IPS-15b (cell line): Measurements from ENCODE around the gene OR6K2.
"Not testable (repeated sequence)": the region's sequence is repeated elsewhere in the genome, so short reads cannot be mapped to it uniquely, and the experiment has no call there.

Experiments used
- H3K27me3 ChIP-seq: one replicate; pipeline ENCODE4 v1.6.1; 2013; ENCODE audit warnings: low read length; ENCODE audit not compliant: control insufficient read depth, insufficient read depth
- H3K36me3 ChIP-seq: one replicate; pipeline ENCODE4 v1.6.1; 2013; ENCODE audit warnings: low read length; ENCODE audit not compliant: control insufficient read depth, insufficient read depth
- H3K4me1 ChIP-seq: one replicate; pipeline ENCODE4 v1.6.1; 2013; ENCODE audit warnings: mild to moderate bottlenecking, low read length; ENCODE audit not compliant: control insufficient read depth, insufficient read depth
- H3K4me3 ChIP-seq: one replicate; pipeline ENCODE4 v1.5.1; 2013; ENCODE audit warnings: low read depth, low read length
- H3K9ac ChIP-seq: one replicate; pipeline ENCODE4 v1.6.1; 2013; ENCODE audit warnings: low read depth, mild to moderate bottlenecking, low read length
- H3K9me3 ChIP-seq: one replicate; pipeline ENCODE4 v1.6.1; 2013; ENCODE audit warnings: mild to moderate bottlenecking, low read length; ENCODE audit not compliant: control insufficient read depth, insufficient read depth

OR6K2 gene

GRCh38 chr1:158711098-158711497 lies 10.6 kb upstream of the OR6K2 start:
- H3K27me3 ChIP-seq = no peaks in the 10 kb centered on the region
- H3K4me3 ChIP-seq = no peak overlapping the region
- no peak overlapping the region for H3K9ac ChIP-seq
- no peaks in the 10 kb centered on the region for H3K9me3 ChIP-seq
- no peaks in the 10 kb centered on the region for H3K4me1 ChIP-seq
- H3K36me3 ChIP-seq = no peaks in the 10 kb centered on the region

GRCh38 chr1:158706096-158706495 lies 5.6 kb upstream of the OR6K2 start:
- H3K9me3 ChIP-seq = no peaks in the 10 kb centered on the region
- H3K9ac ChIP-seq = no peak overlapping the region
- H3K4me1 ChIP-seq = no peaks in the 10 kb centered on the region
- no peak overlapping the region for H3K4me3 ChIP-seq
- no peaks in the 10 kb centered on the region for H3K36me3 ChIP-seq
- H3K27me3 ChIP-seq = no peaks in the 10 kb centered on the region

- Histone ChIP-seq H3K27me3 (no peaks in the 10 kb centered on the region), H3K4me3 (no peak overlapping the region), H3K9me3 (no peaks in the 10 kb centered on the region), H3K4me1 (no peaks in the 10 kb centered on the region), H3K36me3 (no peaks in the 10 kb centered on the region), H3K9ac (no peak overlapping the region)
Measured at GRCh38 chr1:158694596-158694995, 5.9 kb downstream of the OR6K2 start.

- Histone ChIP-seq H3K27me3 (no peaks in the 10 kb centered on the region), H3K4me3 (no peak overlapping the region), H3K9me3 (no peaks in the 10 kb centered on the region), H3K36me3 (no peaks in the 10 kb centered on the region), H3K4me1 (no peaks in the 10 kb centered on the region), H3K9ac (no peak overlapping the region)
Measured at GRCh38 chr1:158692356-158692755, 8.1 kb downstream of the OR6K2 start.

- Histone ChIP-seq H3K36me3 (no peaks in the 10 kb centered on the region), H3K9me3 (no peaks in the 10 kb centered on the region), H3K27me3 (no peaks in the 10 kb centered on the region), H3K9ac (no peak overlapping the region), H3K4me1 (no peaks in the 10 kb centered on the region), H3K4me3 (no peak overlapping the region)
Measured at GRCh38 chr1:158691907-158692306, 8.5 kb downstream of the OR6K2 start.

GRCh38 chr1:158691149-158691548 lies 9.3 kb downstream of the OR6K2 start:
- not testable (repeated sequence) for H3K4me3 ChIP-seq, H3K4me1 ChIP-seq, H3K27me3 ChIP-seq, H3K36me3 ChIP-seq, H3K9me3 ChIP-seq, H3K9ac ChIP-seq

- Histone ChIP-seq H3K9ac (no peak overlapping the region), H3K36me3 (no peaks in the 10 kb centered on the region), H3K4me1 (no peaks in the 10 kb centered on the region), H3K9me3 (no peaks in the 10 kb centered on the region), H3K4me3 (no peak overlapping the region), H3K27me3 (no peaks in the 10 kb centered on the region)
Measured at GRCh38 chr1:158689875-158690274, 10.6 kb downstream of the OR6K2 start.

GRCh38 chr1:158689110-158689509 lies 11.3 kb downstream of the OR6K2 start:
- Histone ChIP-seq H3K9me3 (no peaks in the 10 kb centered on the region), H3K4me3 (no peak overlapping the region), H3K9ac (no peak overlapping the region), H3K36me3 (no peaks in the 10 kb centered on the region), H3K4me1 (no peaks in the 10 kb centered on the region), H3K27me3 (no peaks in the 10 kb centered on the region)

GRCh38 chr1:158688343-158688742 lies 12.1 kb downstream of the OR6K2 start:
- not testable (repeated sequence) for H3K36me3 ChIP-seq, H3K27me3 ChIP-seq, H3K4me1 ChIP-seq, H3K9me3 ChIP-seq, H3K9ac ChIP-seq, H3K4me3 ChIP-seq

GRCh38 chr1:158687037-158687436 lies 13.4 kb downstream of the OR6K2 start:
- no peaks in the 10 kb centered on the region for H3K27me3 ChIP-seq
- H3K4me1 ChIP-seq = no peaks in the 10 kb centered on the region
- no peaks in the 10 kb centered on the region for H3K9me3 ChIP-seq
- no peaks in the 10 kb centered on the region for H3K36me3 ChIP-seq
- no peak overlapping the region for H3K9ac ChIP-seq
- no peak overlapping the region for H3K4me3 ChIP-seq

- Histone ChIP-seq H3K36me3 (no peaks in the 10 kb centered on the region), H3K4me3 (no peak within 1 kb of the TSS), H3K27me3 (no peaks in the 10 kb centered on the region), H3K9ac (no peak within 1 kb of the TSS), H3K4me1 (no peaks in the 10 kb centered on the region), H3K9me3 (no peaks in the 10 kb centered on the region)
Measured at GRCh38 chr1:158686111-158687009, 14.1 kb downstream of the OR6K2 start, which contains the start of gene SPTA1. SPTA1 (minus strand) TSS chr1:158686715; CDS start chr1:158686517, 198 bp downstream.

GRCh38 chr1:158685085-158685484 lies 15.4 kb downstream of the OR6K2 start:
- Histone ChIP-seq H3K9ac (no peak overlapping the region), H3K4me1 (no peaks in the 10 kb centered on the region), H3K4me3 (no peak overlapping the region), H3K36me3 (no peaks in the 10 kb centered on the region), H3K27me3 (no peaks in the 10 kb centered on the region), H3K9me3 (no peaks in the 10 kb centered on the region)
